ENCODE data around the gene SLC9A9. TPM values are rescaled to one million over a fixed set of nuclear protein-coding genes. Genes with fewer than 3 reads are reported as not detected.

SLC9A9 gene
- total and polyA plus RNA-seq, 10 of the 15 experiments (the other 5 are each of a cell fraction or from before 2014, with no cell fraction given): 3.5 to 14.2 (median 9.3) TPM

GRCh38 chr3:143634991-143635390, 213.3 kb downstream of the SLC9A9 start (continued):
- TF ChIP-seq BCL3 (IDR thresholded peaks at IDR 0.05; ENCODE audit: borderline replicate concordance, insufficient read depth, low read depth, low read length, poor library complexity, severe bottlenecking) (no peak), ATF2 (IDR thresholded peaks at IDR 0.05; ENCODE audit: low read length) (no peak), RBBP5 (conservative IDR thresholded peaks at IDR 0.05) (no peak), ZNF622 (IDR thresholded peaks at IDR 0.05) (no peak), USF2 (IDR thresholded peaks at IDR 0.05; ENCODE audit: borderline replicate concordance, low read depth, low read length) (no peak)

GRCh38 chr3:143634427-143634826, 213.8 kb downstream of the SLC9A9 start:
- ChIA-PET SMC1A (ENCODE audit: uncharacterized antibody, unreplicated experiment) (no interaction called here), RAD21 (ENCODE audit: unreplicated experiment) (no interaction called here), CTCF (no interaction called here), POLR2A (no interaction called here)
- Histone ChIP-seq H3K4me2 (ENCODE audit: control insufficient read depth, insufficient read depth) (no peak overlapping the region), H2AFZ (ENCODE audit: control insufficient read depth, low read depth, low read length) (no peak overlapping the region), H3K27me3 (replicated peaks in 1 of 2; ENCODE audit: control insufficient read depth in 2 of 2, insufficient read depth in 2 of 2, low read length in 1 of 2) (no peaks in the 10 kb centered on the region), H3K79me2 (ENCODE audit: control insufficient read depth, insufficient read depth, low read length) (no peaks in the 10 kb centered on the region), H3K9ac (ENCODE audit: control insufficient read depth, insufficient read depth, low read length) (no peak overlapping the region), H3K4me3 (no peak overlapping the region), H3K9me3 (replicated peaks; ENCODE audit: control insufficient read depth, insufficient read depth, low read length) (peaks cover 2% of the 10 kb centered on the region), H3K4me1 (ENCODE audit: control insufficient read depth, insufficient read depth, low read length) (no peaks in the 10 kb centered on the region), H3K27ac (ENCODE audit: control insufficient read depth, insufficient read depth) (no peak overlapping the region), H4K20me1 (ENCODE audit: control insufficient read depth, insufficient read depth) (no peaks in the 10 kb centered on the region), H3K36me3 (ENCODE audit: control insufficient read depth in 2 of 2, insufficient read depth in 2 of 2, low read length in 1 of 2) (no peaks in the 10 kb centered on the region)
- ATAC-seq (no peak), FAIRE-seq (no peak), DNase-seq (ENCODE audit: low read depth, low spot score) (no peak)
- intact Hi-C loops (cut with micrococcal nuclease; ENCODE audit: unreplicated experiment): no loop called here
- in situ Hi-C loops (cut with MboI): no loop called here
- BruUV-seq (replicated peaks): no TSS peak
- no peak for TF ChIP-seq BCL3 (IDR thresholded peaks at IDR 0.05; ENCODE audit: borderline replicate concordance, insufficient read depth, low read depth, low read length, poor library complexity, severe bottlenecking)
- no peak for TF ChIP-seq TCF7 (IDR thresholded peaks at IDR 0.05; ENCODE audit: borderline replicate concordance)
- no peak for TF ChIP-seq FOS (IDR thresholded peaks at IDR 0.05; ENCODE audit: borderline replicate concordance, extremely low read depth, insufficient read length)
- TF ChIP-seq BRCA1 (IDR thresholded peaks at IDR 0.05; ENCODE audit: low read depth, low read length): no peak
- TF ChIP-seq BCL11A (IDR thresholded peaks at IDR 0.05; ENCODE audit: low read depth, low read length): no peak
- TF ChIP-seq NR2C1 (IDR thresholded peaks at IDR 0.05): no peak
- TF ChIP-seq RUNX3 (IDR thresholded peaks at IDR 0.05; ENCODE audit: low read length): no peak
- no peak for TF ChIP-seq E2F8 (IDR thresholded peaks at IDR 0.05; ENCODE audit: low read depth, partially characterized antibody)
- no peak for TF ChIP-seq SMAD1 (IDR thresholded peaks at IDR 0.05; ENCODE audit: low read depth, partially characterized antibody)
- TF ChIP-seq ZSCAN29 (IDR thresholded peaks at IDR 0.05): no peak
